Gastrocnemius medialis (tissue), 4 donors: ENCODE measurements around the gene EFCAB10. TPM values are rescaled to one million over a fixed set of nuclear protein-coding genes. Genes with fewer than 3 reads are reported as not detected.

ENCODE experiments used
- ATAC-seq, 2 donors: fragments of 150-250 bp; one replicate each; pipeline ENCODE4 v1.9.1; 2016
- DNase-seq, 2 donors: peaks; one replicate each; pipeline ENCODE4 v3.0.0-alpha.2; 2019
- H3K27ac ChIP-seq, 4 donors: fragments of 200-600 bp; sonication (generic); 1 replicate in 1 of 4; 2 replicates in 3 of 4; pipeline ENCODE4 v1.5.1; 2016 to 2018; ENCODE audit warnings: mild to moderate bottlenecking in 2 of 4, moderate library complexity in 1 of 4
- H3K27me3 ChIP-seq, 3 donors: fragments of 200-600 bp; sonication (generic) in 2 of 3; 1 replicate in 1 of 3; 2 replicates in 2 of 3; pipeline versions ENCODE4 v1.5.1 to v1.6.0; 2016 to 2019; ENCODE audit warnings: mild to moderate bottlenecking in 1 of 3, moderate library complexity in 1 of 3
- H3K36me3 ChIP-seq, 2 donors: fragments of 200-600 bp; sonication (generic) in 1 of 2; one replicate each; pipeline ENCODE4 v1.5.1; 2017 to 2018
- H3K4me1 ChIP-seq, 2 donors: fragments of 200-600 bp; sonication (generic) in 1 of 2; one replicate each; pipeline ENCODE4 v1.5.1; 2016 to 2017; ENCODE audit warnings: mild to moderate bottlenecking in 2 of 2
- H3K4me3 ChIP-seq, 4 donors: fragments of 200-600 bp; sonication (generic) in 3 of 4; 1 replicate in 1 of 4; 2 replicates in 3 of 4; pipeline ENCODE4 v1.5.1; 2016 to 2019; ENCODE audit warnings: mild to moderate bottlenecking in 2 of 4
- H3K9me3 ChIP-seq, 3 donors: fragments of 200-600 bp; sonication (generic) in 2 of 3; 1 replicate in 1 of 3; 2 replicates in 2 of 3; pipeline ENCODE4 v1.5.1; 2016 to 2019
- CTCF ChIP-seq, 5 experiments: fragments of 450-650 bp in 3 of 5; fragments of 200-600 bp in 2 of 5; sonication (generic) in 2 of 5; IDR thresholded peaks in 4 of 5; conservative IDR thresholded peaks in 1 of 5; 1 replicate in 4 of 5; 2 replicates in 1 of 5; pipeline ENCODE4 v1.5.1; 2016 to 2019; ENCODE audit warnings: antibody characterized with exemption in 5 of 5, mild to moderate bottlenecking in 3 of 5, moderate library complexity in 3 of 5
- POLR2A ChIP-seq, 2 donors: fragments of 450-650 bp; IDR thresholded peaks; one replicate each; pipeline ENCODE4 v1.6.1; 2017; ENCODE audit warnings: antibody characterized with exemption in 2 of 2, mild to moderate bottlenecking in 2 of 2, moderate library complexity in 2 of 2
- in situ Hi-C, 4 donors: fragments of 200-750 bp; cut with MboI; loops; one replicate each; pipeline versions ENCODE4 v1.15.0 to v1.8.0; 2017; ENCODE audit warnings: low sequenced_read_pairs in 4 of 4
- intact Hi-C: fragments of 100-400 bp; cut with DNase I; formaldehyde crosslinking; loops from one replicate; pipeline ENCODE4 v1.15.1; 2023; ENCODE audit warnings: low total_unique reads
- total RNA-seq, 4 donors: library from RNA; depleted of rRNA; stranded (reverse); fragments of >200 nt; gene quantifications; one replicate each; pipeline versions ENCODE4 v1.1.0 to v1.2.3, GENCODE V29; 2016

EFCAB10 gene
- total RNA-seq, 4 donors from 2014 or later, result not detected

DNA sequence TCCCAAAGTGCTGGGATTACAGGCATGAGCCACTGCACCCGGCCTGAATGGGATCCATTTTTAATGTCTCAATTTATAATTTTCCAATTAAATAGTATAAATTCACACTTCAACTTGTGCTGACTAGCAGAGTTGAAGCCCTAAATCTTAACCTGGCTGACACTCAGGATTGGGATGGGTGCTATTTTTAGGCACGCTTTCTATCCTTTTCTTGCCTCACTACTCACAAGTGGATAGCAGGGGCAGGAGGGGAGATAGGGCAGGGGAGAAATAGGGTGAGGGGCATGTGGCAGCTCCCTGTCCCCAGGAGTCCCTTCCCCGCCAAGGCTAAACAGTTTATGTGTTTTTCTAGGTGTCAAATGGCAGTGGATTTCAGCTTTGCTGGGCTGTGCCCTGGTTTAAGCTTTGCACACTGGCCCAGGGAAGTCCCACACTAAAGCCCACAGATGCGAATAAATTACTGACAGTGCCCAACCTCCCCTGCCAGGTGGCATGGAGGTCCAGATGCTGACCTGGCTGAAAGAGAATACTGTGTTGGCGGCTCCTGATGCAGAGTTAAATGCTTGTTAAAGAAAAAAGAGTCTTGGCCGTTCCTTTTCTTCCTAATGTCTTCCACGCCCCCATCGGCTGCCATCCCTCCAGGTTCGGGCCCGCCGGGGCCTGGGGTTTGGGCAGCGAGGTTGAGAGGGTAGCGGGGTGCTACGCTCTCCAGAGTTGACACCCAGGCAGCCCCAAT lies 36.2 kb upstream of the EFCAB10 start:
- no peak for DNase-seq
- ATAC-seq, result peak; percentile 36 to 78
- no peak overlapping the region for H3K4me3 ChIP-seq
- H3K9me3 ChIP-seq, result no peaks in the 10 kb centered on the region
- H3K36me3 ChIP-seq, result peaks cover 0 to 9% of the 10 kb centered on the region in 2 donors
- peak overlapping the region in 3 of 4 donors; percentile 35 to 59 (median 52) for H3K27ac ChIP-seq
- peaks cover 0 to 10% of the 10 kb centered on the region in 2 donors for H3K4me1 ChIP-seq
- no peaks in the 10 kb centered on the region for H3K27me3 ChIP-seq
- no peak for TF ChIP-seq CTCF (IDR thresholded peaks at IDR 0.05 in 4 of 5, conservative IDR thresholded peaks at IDR 0.05 in 1 of 5)
- in situ Hi-C loops (no loop called here), intact Hi-C loops (no loop called here)

DNA sequence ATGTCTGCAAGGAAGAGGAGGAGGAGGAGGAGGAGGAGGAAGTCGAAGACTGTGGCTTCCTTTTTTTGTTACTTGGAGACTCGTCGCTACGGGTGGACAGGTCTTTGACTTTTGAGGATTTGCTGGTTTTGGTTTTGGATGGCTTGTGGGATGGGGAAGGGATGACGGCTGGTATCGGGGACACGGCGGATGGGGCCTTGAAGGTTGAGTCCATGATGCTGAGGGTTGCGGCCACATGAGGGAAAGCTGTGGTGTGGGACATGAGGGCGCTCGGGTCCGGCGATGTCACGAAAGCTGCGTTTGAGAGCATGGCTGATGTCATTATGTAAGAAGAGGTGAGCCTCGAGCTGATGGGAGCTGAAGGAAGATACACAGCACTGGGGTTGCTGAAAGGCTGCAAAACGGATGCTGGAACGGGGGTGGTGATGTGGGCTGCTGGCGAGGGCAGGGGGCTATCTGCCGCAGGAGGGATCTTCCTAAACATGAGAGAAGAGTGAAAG lies 33.1 kb upstream of the EFCAB10 start:
- H3K27ac ChIP-seq, result no peak overlapping the region
- H3K36me3 ChIP-seq, result peaks cover 0 to 9% of the 10 kb centered on the region in 2 donors
- H3K4me3 ChIP-seq, result no peak overlapping the region
- no peak for TF ChIP-seq CTCF (IDR thresholded peaks at IDR 0.05 in 4 of 5, conservative IDR thresholded peaks at IDR 0.05 in 1 of 5)
- no peak for TF ChIP-seq POLR2A (IDR thresholded peaks at IDR 0.05)
- no peaks in the 10 kb centered on the region for H3K27me3 ChIP-seq
- ATAC-seq (no peak), DNase-seq (no peak)
- H3K9me3 ChIP-seq, result no peaks in the 10 kb centered on the region
- intact Hi-C loops (no loop called here), in situ Hi-C loops (no loop called here)
- peaks cover 0 to 5% of the 10 kb centered on the region in 2 donors for H3K4me1 ChIP-seq

DNA sequence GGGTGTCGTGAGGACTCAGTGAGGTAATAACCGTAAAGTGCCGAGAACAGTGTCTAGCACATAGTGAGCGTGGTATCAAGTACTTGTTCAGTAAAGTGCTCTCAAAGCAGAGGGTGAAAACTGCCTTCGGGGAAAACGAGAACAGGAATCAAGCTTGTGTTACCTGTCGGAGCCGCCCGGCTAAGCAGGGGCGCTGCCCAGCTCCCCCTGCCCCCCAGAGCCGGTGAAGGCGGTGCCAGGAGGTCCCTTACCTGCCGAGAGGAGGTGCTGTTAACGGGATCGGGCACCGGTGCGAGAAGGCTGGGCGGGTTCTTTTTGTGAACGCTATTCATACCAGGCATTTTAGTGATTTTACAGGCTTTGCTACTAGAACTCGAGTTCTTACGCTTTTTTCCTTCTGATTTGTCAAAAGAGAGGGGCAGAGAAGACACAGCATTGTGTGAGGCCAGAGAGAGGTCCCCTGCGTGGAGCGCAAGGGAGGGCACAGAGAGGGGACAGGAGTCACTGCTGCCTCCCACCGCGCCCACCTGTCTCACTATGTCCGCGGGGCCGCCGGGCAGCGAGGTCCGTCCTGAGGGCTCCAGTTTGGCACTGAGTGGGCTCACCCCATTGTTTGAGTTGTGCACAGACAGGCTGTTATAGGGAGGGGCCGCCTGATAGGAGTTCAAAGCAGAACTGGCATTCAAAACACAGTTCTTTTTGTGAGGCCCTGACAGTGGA lies 32.5 kb upstream of the EFCAB10 start:
- TF ChIP-seq CTCF (IDR thresholded peaks at IDR 0.05 in 4 of 5, conservative IDR thresholded peaks at IDR 0.05 in 1 of 5) (no peak), POLR2A (IDR thresholded peaks at IDR 0.05) (no peak)
- in situ Hi-C loops, result no loop called here
- H3K9me3 ChIP-seq, result no peaks in the 10 kb centered on the region
- H3K27me3 ChIP-seq, result no peaks in the 10 kb centered on the region
- intact Hi-C loops, result no loop called here
- ATAC-seq (no peak), DNase-seq (no peak)
- H3K36me3 ChIP-seq, result peaks cover 0 to 9% of the 10 kb centered on the region in 2 donors
- no peak overlapping the region for H3K4me3 ChIP-seq
- no peak overlapping the region for H3K27ac ChIP-seq
- H3K4me1 ChIP-seq, result peaks cover 0 to 5% of the 10 kb centered on the region in 2 donors

DNA sequence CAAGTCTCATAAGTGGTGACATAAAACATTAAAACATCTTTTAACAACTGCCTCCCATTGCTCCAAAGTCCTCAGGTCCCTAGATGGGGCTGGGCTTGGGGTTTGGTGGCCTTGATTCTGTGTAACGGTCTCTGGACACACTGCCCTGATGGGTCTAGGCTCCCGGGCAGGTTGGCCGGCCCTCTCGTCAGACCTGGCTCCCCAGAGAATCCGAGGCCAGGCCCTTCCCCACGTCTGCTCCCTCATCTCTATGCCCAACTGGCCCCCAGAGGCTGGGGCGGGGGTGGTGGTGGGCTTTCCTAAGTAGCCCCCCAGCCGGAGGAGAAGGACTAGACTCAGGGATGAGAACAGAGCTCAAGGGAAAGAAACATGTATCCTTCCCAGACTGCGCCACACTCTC lies 31.5 kb upstream of the EFCAB10 start:
- H3K27ac ChIP-seq, result no peak overlapping the region
- intact Hi-C loops (no loop called here), in situ Hi-C loops (no loop called here)
- H3K4me1 ChIP-seq, result peaks cover 0 to 5% of the 10 kb centered on the region in 2 donors
- no peaks in the 10 kb centered on the region for H3K9me3 ChIP-seq
- ATAC-seq, result no peak
- peaks cover 0 to 9% of the 10 kb centered on the region in 2 donors for H3K36me3 ChIP-seq
- TF ChIP-seq CTCF (IDR thresholded peaks at IDR 0.05 in 4 of 5, conservative IDR thresholded peaks at IDR 0.05 in 1 of 5) (no peak), POLR2A (IDR thresholded peaks at IDR 0.05) (no peak)
- H3K4me3 ChIP-seq, result no peak overlapping the region
- H3K27me3 ChIP-seq, result no peaks in the 10 kb centered on the region
- no peak for DNase-seq
